B cell (primary cell): ENCODE results near the gene PSMG1. TPM values are rescaled to one million over a fixed set of nuclear protein-coding genes. Genes with fewer than 3 reads are reported as not detected.

ENCODE experiments used
- ATAC-seq: fragments of 200-7000 bp; cut with Tn5 transposase; one replicate; pipeline ENCODE4 v1.10.0; 2021; ENCODE audit warnings: low read depth, mild to moderate bottlenecking, moderate number of reproducible peaks, moderate library complexity
- CTCF ChIA-PET: fragments of 350-600 bp; sonication (Branson Sonifier 250); formaldehyde crosslinking; loops from one replicate; lab custom pipeline; 2021; ENCODE audit warnings: antibody characterized with exemption, inconsistent platforms; lab: Charles Lee
- POLR2A ChIA-PET: fragments of 350-600 bp; sonication (Branson Sonifier 250); formaldehyde crosslinking; loops from one replicate; lab custom pipeline; 2021; ENCODE audit warnings: antibody characterized with exemption; lab: Charles Lee
- DNase-seq: peaks from one replicate; pipeline ENCODE4 v3.0.0; 2013
- H2AFZ ChIP-seq: 2 replicates; pipeline ENCODE4 v1.6.1; 2012; ENCODE audit warnings: mild to moderate bottlenecking, low read depth, low read length; ENCODE audit not compliant: insufficient read depth, poor library complexity, severe bottlenecking
- H3K27ac ChIP-seq, 2 donors: 1 replicate in 1 of 2; 2 replicates in 1 of 2; pipeline ENCODE4 v1.5.1; 2012 to 2013; ENCODE audit warnings: low read length in 2 of 2, mild to moderate bottlenecking in 2 of 2, moderate library complexity in 1 of 2
- H3K27me3 ChIP-seq, 4 experiments: fragments of 200-600 bp in 1 of 4; sonication (generic) in 1 of 4; replicated peaks in 1 of 4; 1 replicate in 2 of 4; 2 replicates in 2 of 4; pipeline versions ENCODE4 v1.6.1 to v1.7.0; 2013 to 2016; ENCODE audit warnings: low read length in 3 of 4, mild to moderate bottlenecking in 2 of 4, mixed read lengths in 1 of 4, moderate library complexity in 1 of 4; ENCODE audit not compliant: insufficient read depth in 4 of 4, control insufficient read depth in 3 of 4; ENCODE audit errors: control extremely low read depth in 1 of 4
- H3K36me3 ChIP-seq, 2 experiments: replicated peaks in 1 of 2; 1 replicate in 1 of 2; 2 replicates in 1 of 2; pipeline versions ENCODE4 v1.6.1 to v1.7.1; 2013; ENCODE audit warnings: low read length in 1 of 2; ENCODE audit not compliant: insufficient read depth in 2 of 2, control insufficient read depth in 1 of 2; ENCODE audit errors: control extremely low read depth in 1 of 2, extremely low read depth in 1 of 2
- H3K4me1 ChIP-seq, 2 donors: fragments of 200-600 bp in 1 of 2; sonication (generic) in 1 of 2; 1 replicate in 1 of 2; 2 replicates in 1 of 2; pipeline versions ENCODE4 v1.5.1 to v1.6.1; 2013 to 2017; ENCODE audit warnings: low read length in 2 of 2; ENCODE audit not compliant: control insufficient read depth in 2 of 2, insufficient read depth in 2 of 2
- H3K4me2 ChIP-seq: replicated peaks from 2 replicates; pipeline ENCODE3; 2012; ENCODE audit warnings: mild to moderate bottlenecking, low read depth, low read length; ENCODE audit not compliant: poor library complexity, severe bottlenecking
- H3K4me3 ChIP-seq, 5 experiments: fragments of 200-600 bp in 1 of 5; sonication (generic) in 1 of 5; 1 replicate in 3 of 5; 2 replicates in 2 of 5; pipeline versions ENCODE4 v1.5.1 to v1.7.0; 2011 to 2016; ENCODE audit warnings: low read length in 4 of 5, mild to moderate bottlenecking in 4 of 5, low read depth in 2 of 5, control low read depth in 1 of 5, moderate library complexity in 1 of 5; ENCODE audit not compliant: insufficient read depth in 1 of 5; ENCODE audit errors: control extremely low read depth in 1 of 5, extremely low read depth in 1 of 5
- H3K79me2 ChIP-seq: fragments of 200-600 bp; sonication (generic); one replicate; pipeline ENCODE4 v1.6.0; 2016; ENCODE audit warnings: low read length; ENCODE audit not compliant: control insufficient read depth, insufficient read depth
- H3K9ac ChIP-seq: fragments of 200-600 bp; sonication (generic); 2 replicates; pipeline ENCODE4 v1.6.1; 2017; ENCODE audit warnings: mild to moderate bottlenecking, low read length, moderate library complexity
- H3K9me3 ChIP-seq, 3 donors: one replicate each; pipeline versions ENCODE4 v1.6.1 to v1.7.1; 2013; ENCODE audit warnings: low read length in 2 of 3; ENCODE audit not compliant: control insufficient read depth in 2 of 3, insufficient read depth in 1 of 3; ENCODE audit errors: control extremely low read depth in 1 of 3
- H4K20me1 ChIP-seq: 2 replicates; pipeline ENCODE4 v1.6.0; 2012; ENCODE audit warnings: mild to moderate bottlenecking, low read length; ENCODE audit not compliant: insufficient read depth, control insufficient read depth, poor library complexity, severe bottlenecking
- H3K27ac Mint-ChIP-seq: one replicate; pipeline ENCODE4 v1.8.0; 2021; ENCODE audit warnings: mixed read lengths
- H3K27me3 Mint-ChIP-seq: one replicate; pipeline ENCODE4 v1.8.0; 2021; ENCODE audit warnings: mixed read lengths
- H3K4me1 Mint-ChIP-seq: one replicate; pipeline ENCODE4 v1.8.0; 2021; ENCODE audit warnings: mixed read lengths
- H3K4me3 Mint-ChIP-seq: one replicate; pipeline ENCODE4 v1.8.0; 2021; ENCODE audit warnings: mixed read lengths
- H3K9me3 Mint-ChIP-seq: one replicate; pipeline ENCODE4 v1.8.0; 2022; ENCODE audit warnings: mixed read lengths; ENCODE audit not compliant: insufficient read depth
- CTCF ChIP-seq: fragments of 200-600 bp; IDR thresholded peaks from one replicate; pipeline ENCODE4 v1.8.0; 2022; ENCODE audit warnings: antibody characterized with exemption, mild to moderate bottlenecking
- EZH2 ChIP-seq: IDR thresholded peaks from 2 replicates; pipeline ENCODE4 v1.6.1; 2012; ENCODE audit warnings: borderline replicate concordance, low read depth, mild to moderate bottlenecking, moderate library complexity, low read length; ENCODE audit not compliant: insufficient read depth, poor library complexity, severe bottlenecking
- WGBS: methylation state at CpG from one replicate; pipeline ENCODE4 v1.1.5; 2013; ENCODE audit warnings: missing lambda C conversion rate; ENCODE audit not compliant: insufficient coverage; 5-methylcytosine and 5-hydroxymethylcytosine counted together
- intact Hi-C: fragments of 100-400 bp; cut with micrococcal nuclease; formaldehyde crosslinking; loops from one replicate; pipeline ENCODE4 v1.10.0; 2022
- polyA plus RNA-seq: library from polyadenylated mRNA; depleted of rRNA; stranded (reverse); fragments of >200 nt; gene quantifications from 2 replicates; pipeline ENCODE4 v1.2.3, GENCODE V29; 2012
- total RNA-seq, 2 donors: library from RNA; stranded (reverse); fragments of 120-200 nt in 1 of 2; gene quantifications; 1 replicate in 1 of 2; 2 replicates in 1 of 2; pipeline versions ENCODE4 v1.2.3 to v1.2.4, GENCODE V29; 2013 to 2022

Gene PSMG1
- total and polyA plus RNA-seq, 2 donors (not counting 1 experiment from before 2014, with no cell fraction given): 8.6 to 10.4 TPM

- ChIA-PET CTCF (no interaction called here), POLR2A (no interaction called here)
- Mint-ChIP-seq H3K27me3 (peaks cover 8% of the 10 kb centered on the region), H3K27ac (no peak overlapping the region), H3K4me1 (no peaks in the 10 kb centered on the region), H3K4me3 (no peak overlapping the region), H3K9me3 (no peaks in the 10 kb centered on the region)
- DNase-seq (no peak), ATAC-seq (no peak)
- 100% methylated on average over 2 of the region's 2 CpGs for WGBS
- TF ChIP-seq CTCF (no peak), EZH2 (no peak)
- Histone ChIP-seq H3K79me2 (no peaks in the 10 kb centered on the region), H3K4me1 (no peaks in the 10 kb centered on the region), H3K27me3 (peaks cover 0 to 3% (median 0%) of the 10 kb centered on the region in 4 experiments), H2AFZ (no peak overlapping the region), H3K27ac (no peak overlapping the region), H3K9me3 (no peaks in the 10 kb centered on the region), H3K9ac (no peak overlapping the region), H3K4me3 (no peak overlapping the region), H3K36me3 (no peaks in the 10 kb centered on the region), H3K4me2 (no peak overlapping the region), H4K20me1 (no peaks in the 10 kb centered on the region)
- intact Hi-C loops: no loop called here
These were observed 31.0 kb downstream of the PSMG1 start for GRCh38 chr21:39152271-39152670.

- Histone ChIP-seq H3K4me3 (no peak overlapping the region), H4K20me1 (no peaks in the 10 kb centered on the region), H3K4me1 (no peaks in the 10 kb centered on the region), H3K79me2 (no peaks in the 10 kb centered on the region), H3K9ac (no peak overlapping the region), H3K9me3 (no peaks in the 10 kb centered on the region), H3K27ac (no peak overlapping the region), H3K4me2 (no peak overlapping the region), H3K36me3 (no peaks in the 10 kb centered on the region), H3K27me3 (peaks cover 0 to 3% (median 0%) of the 10 kb centered on the region in 4 experiments), H2AFZ (no peak overlapping the region)
- ChIA-PET CTCF (interaction anchor here (1.8 kb wide), 1 partner anchor 13 kb away, joined by 6 read pairs; no protein-coding TSS in a partner anchor), POLR2A (no interaction called here)
- TF ChIP-seq EZH2 (no peak), CTCF (no peak)
- no peak overlapping the region for H3K4me3 Mint-ChIP-seq
- intact Hi-C loops: no loop called here
- H3K9me3 Mint-ChIP-seq: peaks cover 2% of the 10 kb centered on the region
- H3K27me3 Mint-ChIP-seq: peaks cover 8% of the 10 kb centered on the region
- no peak for DNase-seq
- ATAC-seq: no peak
- H3K4me1 Mint-ChIP-seq: no peaks in the 10 kb centered on the region
- no peak overlapping the region for H3K27ac Mint-ChIP-seq
These were observed 32.4 kb downstream of the PSMG1 start for GRCh38 chr21:39150877-39151276.
